ENCODE data around the gene CACNA1C.

DNA sequence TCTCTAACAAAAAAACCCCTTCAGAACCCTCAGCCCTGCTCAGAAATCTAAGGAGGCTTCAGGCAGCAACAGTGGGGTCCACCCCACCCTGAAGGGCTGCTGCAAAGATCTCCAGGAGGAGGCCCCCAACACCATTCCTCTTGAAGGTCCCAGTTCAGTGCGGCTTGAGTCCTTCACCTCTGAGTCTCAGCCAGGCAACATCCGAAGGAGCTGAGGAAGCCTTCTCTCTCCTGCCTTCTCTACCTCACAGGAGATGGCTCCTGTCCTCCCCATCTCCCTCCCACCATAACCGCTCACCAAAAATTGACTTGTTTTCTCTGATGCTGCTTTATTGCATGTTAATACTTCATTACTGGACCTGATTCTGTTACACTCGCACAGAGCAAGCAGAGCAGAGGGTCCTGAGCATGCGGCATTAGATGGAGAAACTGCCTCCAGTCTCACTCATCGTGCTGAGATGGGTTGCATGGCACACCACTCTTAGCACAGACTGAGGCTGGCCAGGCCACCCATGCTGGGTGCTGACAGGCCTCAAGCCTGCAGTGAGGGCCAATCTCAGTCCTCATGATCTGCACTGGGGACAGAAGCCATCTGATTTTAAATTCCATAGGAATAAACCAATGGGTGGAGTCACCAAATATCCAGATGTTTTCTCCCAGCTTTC, 224.8 kb downstream of the CACNA1C start:
- TF ChIP-seq, protein P1, sequence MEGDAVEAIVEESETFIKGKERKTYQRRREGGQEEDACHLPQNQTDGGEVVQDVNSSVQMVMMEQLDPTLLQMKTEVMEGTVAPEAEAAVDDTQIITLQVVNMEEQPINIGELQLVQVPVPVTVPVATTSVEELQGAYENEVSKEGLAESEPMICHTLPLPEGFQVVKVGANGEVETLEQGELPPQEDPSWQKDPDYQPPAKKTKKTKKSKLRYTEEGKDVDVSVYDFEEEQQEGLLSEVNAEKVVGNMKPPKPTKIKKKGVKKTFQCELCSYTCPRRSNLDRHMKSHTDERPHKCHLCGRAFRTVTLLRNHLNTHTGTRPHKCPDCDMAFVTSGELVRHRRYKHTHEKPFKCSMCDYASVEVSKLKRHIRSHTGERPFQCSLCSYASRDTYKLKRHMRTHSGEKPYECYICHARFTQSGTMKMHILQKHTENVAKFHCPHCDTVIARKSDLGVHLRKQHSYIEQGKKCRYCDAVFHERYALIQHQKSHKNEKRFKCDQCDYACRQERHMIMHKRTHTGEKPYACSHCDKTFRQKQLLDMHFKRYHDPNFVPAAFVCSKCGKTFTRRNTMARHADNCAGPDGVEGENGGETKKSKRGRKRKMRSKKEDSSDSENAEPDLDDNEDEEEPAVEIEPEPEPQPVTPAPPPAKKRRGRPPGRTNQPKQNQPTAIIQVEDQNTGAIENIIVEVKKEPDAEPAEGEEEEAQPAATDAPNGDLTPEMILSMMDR (IDR thresholded peaks at IDR 0.05), result no peak
- TF ChIP-seq POLR2A (IDR thresholded peaks at IDR 0.05), result no peak

Measured in tibial nerve (tissue), 3 donors.